ENCODE measurements around the gene CUL7.
"Not testable (repeated sequence)": the region's sequence is repeated elsewhere in the genome, so short reads cannot be mapped to it uniquely, and the experiment has no call there.

The CUL7 gene

GRCh38 chr6:43043310-43043709, 10.3 kb downstream of the CUL7 start:
- no peak for DNase-seq

GRCh38 chr6:43041475-43041874, 12.2 kb downstream of the CUL7 start:
- DNase-seq = not testable (repeated sequence)

- DNase-seq = no peak
These were observed 13.0 kb downstream of the CUL7 start for GRCh38 chr6:43040542-43041257.

GRCh38 chr6:43038727-43039126, 14.9 kb downstream of the CUL7 start:
- no peak for DNase-seq

GRCh38 chr6:43037706-43038105, 15.9 kb downstream of the CUL7 start:
- DNase-seq = no peak

DNA sequence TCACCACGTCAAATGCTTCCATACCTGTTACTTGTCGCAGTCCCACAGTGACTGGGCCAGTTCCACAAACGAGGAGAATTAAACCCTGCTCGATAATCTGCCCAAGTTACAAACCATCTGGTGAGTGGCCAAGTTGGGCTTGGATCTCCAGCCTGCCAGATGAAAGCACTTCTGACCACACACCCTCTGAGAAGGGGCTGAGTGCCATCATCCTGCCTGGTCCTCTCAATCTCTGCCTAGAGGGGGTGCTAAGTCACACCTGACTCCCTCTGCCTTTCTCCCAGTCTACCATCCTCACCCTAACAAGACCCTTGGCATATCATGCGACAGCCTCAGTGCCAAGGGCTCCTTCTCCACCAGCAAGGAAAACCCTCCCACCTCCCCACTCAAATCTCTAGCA, 16.5 kb downstream of the CUL7 start:
- no peak for DNase-seq

DNA sequence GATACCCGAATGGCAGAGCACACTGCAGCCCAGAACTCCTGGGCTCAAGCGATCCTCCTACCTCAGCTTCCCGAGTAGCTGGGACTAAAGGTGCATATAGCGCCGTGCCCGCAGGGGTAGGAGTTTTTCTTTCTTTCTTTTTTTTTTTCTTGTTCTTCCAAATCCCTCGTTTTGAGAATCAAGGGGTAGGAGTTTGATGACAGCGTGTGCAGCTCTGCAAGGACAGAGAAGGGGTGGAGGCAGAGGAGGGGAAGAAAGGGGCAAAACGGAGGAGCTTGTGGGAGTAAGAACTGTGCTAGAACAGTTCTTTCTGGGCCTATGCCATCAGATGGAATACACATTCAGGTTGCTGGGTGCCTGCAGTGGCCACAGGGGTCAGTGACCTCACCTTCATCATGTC, 16.9 kb downstream of the CUL7 start:
- no peak for DNase-seq

DNA sequence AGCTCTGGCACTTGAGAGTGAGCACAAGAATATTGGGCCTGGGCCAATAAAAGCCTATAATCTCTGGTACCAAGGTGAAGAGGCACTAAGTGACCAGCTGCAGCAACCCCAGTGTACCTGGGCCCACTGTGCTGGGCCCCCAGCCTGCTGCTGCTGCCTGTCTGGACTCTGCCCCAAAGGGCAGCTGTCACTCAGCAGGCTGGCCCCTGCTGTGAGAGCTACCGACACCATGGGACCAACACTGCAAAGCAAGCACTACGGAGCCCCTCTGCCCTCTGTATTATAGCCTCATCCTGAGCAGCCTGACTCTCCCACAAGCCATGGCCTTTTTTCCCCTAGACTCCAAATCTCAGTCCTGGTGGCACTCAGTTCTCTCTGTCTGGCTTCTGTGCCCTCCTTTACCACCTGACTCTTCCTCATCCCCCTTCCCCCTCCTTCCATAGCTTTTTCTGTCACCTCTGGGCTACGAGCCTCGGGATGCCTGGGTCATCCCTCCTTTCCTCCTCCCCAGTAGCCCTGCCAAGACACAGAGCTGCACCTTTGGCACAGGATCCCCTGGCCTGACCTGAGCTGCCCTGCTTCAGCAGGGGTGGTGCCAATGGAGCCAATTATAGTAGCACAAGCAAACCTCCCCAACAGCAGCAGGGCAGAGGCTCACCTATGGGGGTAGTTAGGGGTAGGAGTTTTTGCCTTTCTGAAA, 18.0 kb downstream of the CUL7 start:
- DNase-seq = no peak

- DNase-seq = no peak
These were observed 19.5 kb downstream of the CUL7 start for GRCh38 chr6:43034190-43034525.

GRCh38 chr6:43033496-43034189, 20.0 kb downstream of the CUL7 start:
- no peak for DNase-seq

GRCh38 chr6:43032326-43032725, 21.3 kb downstream of the CUL7 start:
- no peak for DNase-seq

- no peak for DNase-seq
These were observed 24.5 kb downstream of the CUL7 start for GRCh38 chr6:43029120-43029519.

DNA sequence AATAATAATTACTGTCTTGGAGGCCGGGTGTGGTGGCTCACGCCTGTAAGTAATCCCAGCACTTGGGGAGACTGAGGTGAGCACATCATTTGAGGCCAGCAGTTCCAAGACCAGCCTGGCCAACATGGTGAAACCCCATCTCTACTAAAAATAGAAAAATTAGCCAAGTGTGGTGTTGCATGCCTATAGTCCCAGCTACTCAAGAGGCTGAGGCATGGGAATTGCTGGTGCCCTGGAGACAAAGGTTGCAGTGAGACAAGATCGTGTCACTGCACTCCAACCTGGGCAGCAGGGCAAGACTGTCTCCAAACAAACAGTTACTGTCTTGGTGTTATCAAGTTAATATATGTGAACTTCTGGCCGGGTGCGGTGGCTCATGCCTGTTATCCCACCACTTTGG, 27.3 kb downstream of the CUL7 start:
- no peak for DNase-seq

DNA sequence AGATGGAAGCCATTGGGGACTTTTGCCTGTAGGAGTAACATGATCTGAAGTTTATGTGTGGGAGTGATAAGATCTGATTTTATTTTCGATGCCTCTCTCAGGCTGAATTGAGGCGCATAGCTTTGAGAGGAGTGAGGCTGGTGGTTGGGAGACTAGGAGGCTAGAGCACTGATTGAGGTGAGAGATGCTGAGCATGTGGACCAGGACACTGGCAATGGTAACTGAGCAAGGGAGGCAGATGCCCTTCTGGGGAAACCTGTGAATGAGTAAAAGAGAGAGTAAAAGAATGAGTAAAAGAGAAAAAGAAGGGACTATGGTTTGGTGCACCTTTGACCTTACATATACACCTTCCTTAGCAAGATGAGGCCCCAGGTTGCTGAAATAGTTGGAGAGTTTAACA, 29.2 kb downstream of the CUL7 start:
- no peak for DNase-seq

DNA sequence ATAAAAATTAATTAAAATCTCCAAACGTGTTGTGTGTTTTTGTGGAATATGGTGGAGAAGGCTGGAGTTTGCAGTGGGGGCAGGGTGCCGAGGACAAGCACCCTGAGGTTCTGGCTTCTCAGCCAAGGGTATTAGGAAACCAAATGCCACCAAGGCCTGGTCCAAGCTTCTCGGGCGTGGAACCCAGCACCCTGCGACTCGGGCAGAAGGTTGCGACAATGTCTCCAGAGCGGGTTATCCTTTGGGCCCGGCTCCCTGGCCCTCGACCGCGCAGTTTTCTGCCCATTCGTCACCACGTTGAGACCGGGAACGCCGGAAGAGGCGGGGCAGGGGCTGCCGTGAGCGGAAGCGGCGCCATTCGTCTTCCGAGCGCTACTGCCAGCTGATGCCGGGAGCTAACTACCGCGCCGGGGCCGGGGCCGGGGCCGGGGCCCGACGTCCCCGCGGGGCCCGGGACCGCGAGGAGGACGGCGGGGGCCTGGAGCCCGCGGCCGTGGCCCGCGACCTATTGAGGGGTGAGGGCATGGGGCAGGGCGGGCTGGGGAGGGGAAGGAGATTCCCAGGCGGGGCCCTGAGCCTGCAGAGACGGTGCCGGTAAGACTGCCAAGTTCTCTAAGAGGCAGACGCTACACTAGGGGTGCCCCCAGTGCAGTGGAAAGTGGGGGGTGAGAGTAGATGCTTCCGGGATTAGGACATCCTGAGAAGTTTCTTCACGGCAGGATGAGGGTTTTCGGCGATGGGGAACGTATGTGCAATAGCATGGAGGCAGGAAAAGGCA, 32.2 kb downstream of the CUL7 start, which contains the start of gene RRP36:
TSS of gene RRP36 (plus strand) at position 354 of the 778 bp plus-strand sequence. CDS start at position 386, 32 bp downstream.
- DNase-seq = peak; percentile 59 to 64

GRCh38 chr6:43020847-43021246, 32.8 kb downstream of the CUL7 start:
- DNase-seq = no peak

DNA sequence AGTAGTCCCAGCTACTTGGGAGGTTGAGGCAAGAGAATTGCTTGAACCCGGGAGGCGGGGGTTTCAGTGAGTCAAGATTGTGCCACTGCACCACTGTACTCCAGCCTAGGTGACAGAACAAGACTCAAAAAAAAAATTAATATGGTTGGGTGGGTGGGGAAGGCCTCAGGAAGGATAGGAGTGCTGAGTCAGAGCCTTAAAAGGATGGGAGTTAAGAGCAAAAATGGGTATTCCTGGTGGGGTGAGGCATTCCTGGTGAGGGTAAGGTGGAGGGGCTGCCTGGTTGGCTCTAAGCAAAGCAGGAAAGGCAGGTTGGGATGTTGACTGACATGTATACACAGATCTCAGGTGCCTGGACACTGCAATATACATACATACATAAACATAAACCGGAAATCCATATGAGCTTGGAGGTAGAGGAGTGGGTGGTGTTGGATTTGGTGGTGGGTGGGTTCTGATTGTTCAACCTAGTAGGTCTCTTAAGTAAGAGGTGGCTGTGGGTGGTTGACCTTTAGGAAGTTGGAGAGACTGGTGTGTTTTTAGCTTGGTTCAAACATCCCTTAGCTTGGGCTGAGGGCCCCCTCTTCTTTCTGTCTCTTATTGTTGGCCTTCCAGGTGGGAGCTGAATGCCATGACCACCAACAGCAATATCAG, 33.5 kb downstream of the CUL7 start:
- DNase-seq = no peak

DNA sequence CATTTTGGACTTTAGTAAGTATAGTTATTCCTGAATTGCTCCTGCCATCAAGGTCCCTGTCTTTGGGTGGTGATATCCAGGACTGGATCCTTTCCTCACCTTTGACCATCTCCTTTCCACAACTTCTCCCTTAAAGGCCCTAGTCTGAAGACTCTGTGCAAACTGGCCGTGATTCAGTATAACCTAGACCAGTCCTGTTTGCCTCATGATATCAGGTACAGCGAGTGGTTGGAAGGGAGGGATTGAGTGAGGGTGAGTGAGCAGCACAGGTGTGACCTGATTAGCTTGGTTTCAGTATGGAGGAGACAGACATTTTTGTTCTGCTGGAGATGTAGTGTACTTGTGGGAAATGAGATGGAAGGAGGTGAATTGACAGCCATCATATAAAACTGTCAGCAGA, 34.5 kb downstream of the CUL7 start:
- no peak for DNase-seq

DNA sequence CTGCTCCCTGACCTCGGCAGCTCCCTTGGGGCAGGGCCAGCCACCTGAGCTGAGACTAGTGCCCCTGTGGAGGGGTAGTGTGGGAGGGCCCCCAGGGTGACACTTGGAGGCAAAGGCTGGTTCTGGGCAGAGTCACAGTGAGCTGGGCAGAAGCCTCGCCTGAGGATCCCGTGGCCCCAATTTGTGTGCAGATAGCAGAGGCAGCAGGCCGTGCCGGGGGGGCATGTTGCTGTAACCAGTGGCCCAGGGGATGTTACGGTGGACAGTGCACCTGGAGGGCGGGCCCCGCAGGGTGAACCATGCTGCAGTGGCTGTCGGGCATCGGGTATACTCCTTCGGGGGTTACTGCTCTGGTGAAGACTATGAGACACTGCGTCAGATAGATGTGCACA, 36.7 kb downstream of the CUL7 start:
- DNase-seq = no peak

DNA sequence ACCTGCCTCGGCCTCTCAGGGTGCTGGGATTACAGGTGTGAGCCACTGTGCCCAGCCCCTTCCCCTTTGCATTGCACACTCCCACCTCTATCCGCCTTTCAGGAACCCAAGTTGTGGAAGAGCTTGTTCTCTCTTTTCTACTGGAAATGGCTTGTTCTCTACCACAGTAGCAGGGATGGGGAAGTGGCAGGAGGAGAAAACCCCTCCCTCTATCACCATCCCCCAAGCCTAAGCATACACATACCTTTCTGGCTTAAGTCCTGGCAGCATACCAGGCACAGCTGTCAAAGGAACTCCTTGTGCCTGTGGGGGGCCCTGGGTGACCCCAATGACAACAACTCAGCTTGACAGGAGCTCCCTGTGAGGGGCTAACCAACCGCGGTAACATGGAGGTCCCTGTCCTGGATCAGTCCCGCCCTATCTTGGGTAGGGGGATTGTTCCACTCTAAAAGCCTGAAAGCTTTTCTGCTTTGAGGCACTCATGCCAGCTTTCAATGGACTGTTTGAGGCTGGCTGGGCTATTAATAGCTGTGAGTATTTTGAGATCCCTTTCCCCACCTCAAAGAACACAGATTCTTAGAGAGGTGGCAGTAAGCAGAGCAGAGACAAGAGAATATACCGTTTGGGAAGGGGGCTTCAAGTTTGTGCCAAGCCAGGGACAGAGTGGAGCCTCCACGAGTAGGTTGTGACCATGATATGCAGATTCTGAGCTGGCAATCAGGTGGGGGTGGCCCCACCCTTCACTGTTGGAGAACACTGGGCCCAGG, 37.3 kb downstream of the CUL7 start:
- no peak for DNase-seq

DNA sequence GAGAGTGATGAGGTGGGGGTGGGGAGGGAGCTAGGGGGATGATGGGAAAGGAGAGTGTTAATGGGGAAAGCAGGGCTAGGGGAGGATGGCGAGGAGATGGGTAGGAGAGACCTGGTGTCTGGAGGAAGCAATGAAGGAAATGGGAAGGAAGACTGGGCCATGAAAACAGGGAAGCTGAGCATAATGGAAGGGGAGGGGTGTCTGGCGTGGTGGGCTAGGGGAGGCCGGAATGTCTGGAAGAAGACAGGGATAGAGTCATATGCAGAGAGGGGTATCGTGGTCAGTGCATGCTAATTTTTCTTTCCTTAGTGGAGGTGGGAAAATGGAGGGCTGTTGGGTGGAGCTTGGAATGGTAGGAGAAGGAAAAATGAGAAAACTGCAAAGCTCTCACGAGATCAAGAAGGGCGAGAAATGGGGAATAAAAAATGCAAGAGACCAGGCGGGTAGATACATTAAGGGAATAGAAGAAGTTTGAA, 39.2 kb downstream of the CUL7 start:
- DNase-seq = no peak
